HG03469 (cell line): Measurements from ENCODE around the gene OMG.
"Not testable (repeated sequence)": the region's sequence is repeated elsewhere in the genome, so short reads cannot be mapped to it uniquely, and the experiment has no call there.

Source experiments
- ATAC-seq: cut with Tn5 transposase; IDR thresholded peaks from one replicate; pipeline ENCODE4 v1.9.1; 2021; ENCODE audit warnings: mild to moderate bottlenecking, moderate library complexity, moderate number of reproducible peaks; ENCODE audit not compliant: unreplicated experiment

Gene OMG

GRCh38 chr17:31309556-31309955, 12.5 kb upstream of the OMG start:
- ATAC-seq = no peak

GRCh38 chr17:31308372-31309334, 11.6 kb upstream of the OMG start:
- no peak for ATAC-seq

GRCh38 chr17:31307640-31308039, 10.6 kb upstream of the OMG start:
- no peak for ATAC-seq

GRCh38 chr17:31299624-31300023, 2.6 kb upstream of the OMG start:
- no peak for ATAC-seq

GRCh38 chr17:31296142-31296541, 897 bp downstream of the OMG start:
- ATAC-seq = no peak

GRCh38 chr17:31295489-31295871, 1.6 kb downstream of the OMG start:
- no peak for ATAC-seq

- no peak for ATAC-seq
Observed at GRCh38 chr17:31294820-31295488, 2.1 kb downstream of the OMG start.

- ATAC-seq = no peak
Observed at GRCh38 chr17:31294231-31294630, 2.8 kb downstream of the OMG start.

GRCh38 chr17:31293581-31293980, 3.5 kb downstream of the OMG start:
- no peak for ATAC-seq

GRCh38 chr17:31291820-31292219, 5.2 kb downstream of the OMG start:
- ATAC-seq = no peak

- ATAC-seq = no peak
Observed at GRCh38 chr17:31289790-31290189, 7.2 kb downstream of the OMG start.

- not testable (repeated sequence) for ATAC-seq
Observed at GRCh38 chr17:31287932-31288331, 9.1 kb downstream of the OMG start.

GRCh38 chr17:31286587-31286986, 10.5 kb downstream of the OMG start:
- no peak for ATAC-seq

- no peak for ATAC-seq
Observed at GRCh38 chr17:31283841-31284240, 13.2 kb downstream of the OMG start.

- no peak for ATAC-seq
Observed at GRCh38 chr17:31281061-31281460, 16.0 kb downstream of the OMG start.

GRCh38 chr17:31279401-31279800, 17.6 kb downstream of the OMG start:
- no peak for ATAC-seq

- ATAC-seq = no peak
Observed at GRCh38 chr17:31275116-31275515, 21.9 kb downstream of the OMG start.

- ATAC-seq = no peak
Observed at GRCh38 chr17:31274252-31274651, 22.8 kb downstream of the OMG start.

GRCh38 chr17:31273516-31273915, 23.5 kb downstream of the OMG start:
- ATAC-seq = no peak

GRCh38 chr17:31272803-31273202, 24.2 kb downstream of the OMG start:
- ATAC-seq = no peak

- ATAC-seq = no peak
Observed at GRCh38 chr17:31272236-31272635, 24.8 kb downstream of the OMG start.

- no peak for ATAC-seq
Observed at GRCh38 chr17:31269578-31269983, 27.5 kb downstream of the OMG start.
